GM10847 (cell line): ENCODE measurements around the gene CHAF1A.

Experiments used
- POLR2A ChIP-seq: IDR thresholded peaks from 2 replicates; pipeline ENCODE4 v1.6.1; 2011; ENCODE audit not compliant: insufficient read length; ENCODE audit errors: extremely low read depth

CHAF1A gene

DNA sequence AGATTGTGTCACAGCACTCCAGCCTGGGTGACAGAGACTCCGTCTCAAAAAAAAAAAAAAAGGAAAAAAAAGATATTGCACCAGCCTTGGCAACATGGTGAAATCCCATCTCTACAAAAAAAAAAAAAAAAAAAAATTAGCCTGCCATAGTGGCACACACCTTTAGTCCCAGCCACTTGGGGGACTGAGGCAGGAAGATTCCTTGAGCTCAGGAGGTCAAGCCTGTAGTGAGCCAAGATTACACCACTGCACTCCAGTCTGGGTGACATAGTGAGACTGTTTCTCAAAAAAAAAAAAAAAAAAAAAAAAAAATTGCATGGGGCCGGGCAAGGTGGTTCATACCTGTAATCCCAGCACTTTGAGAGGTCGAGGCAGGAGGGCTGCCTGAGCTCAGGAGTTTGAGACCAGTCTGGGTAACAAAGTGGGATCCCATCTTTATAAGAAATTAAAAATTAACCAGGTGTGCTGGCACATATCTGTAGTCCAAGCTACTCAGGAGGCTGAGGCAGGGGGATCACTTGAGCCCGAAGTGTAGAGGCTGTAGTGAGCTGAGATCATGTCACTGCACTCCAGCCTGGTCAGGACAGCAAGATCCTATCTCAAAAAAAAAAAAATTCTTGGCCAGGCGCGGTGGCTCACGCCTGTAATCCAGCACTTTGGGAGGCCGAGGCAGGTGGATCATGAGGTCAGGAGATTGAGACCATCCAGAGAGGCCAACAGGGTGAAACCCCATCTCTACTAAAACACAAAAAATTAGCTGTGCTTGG lies 62.6 kb downstream of the CHAF1A start:
- no peak for TF ChIP-seq POLR2A

DNA sequence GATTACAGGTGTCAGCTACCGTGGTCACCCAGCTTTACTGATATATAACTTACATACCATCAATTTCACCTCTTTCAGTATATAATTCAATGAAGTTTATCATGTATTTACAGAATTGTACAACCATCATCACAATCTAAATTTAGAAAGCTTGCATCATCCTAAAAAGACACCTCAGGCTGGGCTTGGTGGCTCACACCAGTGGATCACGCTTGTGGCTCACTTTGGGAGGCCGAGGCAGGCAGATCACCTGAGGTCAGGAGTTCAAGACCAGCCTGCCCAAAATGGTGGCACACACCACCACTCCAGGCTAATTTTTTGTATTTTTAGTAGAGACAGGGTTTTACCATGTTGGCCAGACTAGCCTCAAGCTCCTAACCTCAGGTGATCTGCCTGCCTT lies 65.4 kb downstream of the CHAF1A start:
- TF ChIP-seq POLR2A, result no peak

DNA sequence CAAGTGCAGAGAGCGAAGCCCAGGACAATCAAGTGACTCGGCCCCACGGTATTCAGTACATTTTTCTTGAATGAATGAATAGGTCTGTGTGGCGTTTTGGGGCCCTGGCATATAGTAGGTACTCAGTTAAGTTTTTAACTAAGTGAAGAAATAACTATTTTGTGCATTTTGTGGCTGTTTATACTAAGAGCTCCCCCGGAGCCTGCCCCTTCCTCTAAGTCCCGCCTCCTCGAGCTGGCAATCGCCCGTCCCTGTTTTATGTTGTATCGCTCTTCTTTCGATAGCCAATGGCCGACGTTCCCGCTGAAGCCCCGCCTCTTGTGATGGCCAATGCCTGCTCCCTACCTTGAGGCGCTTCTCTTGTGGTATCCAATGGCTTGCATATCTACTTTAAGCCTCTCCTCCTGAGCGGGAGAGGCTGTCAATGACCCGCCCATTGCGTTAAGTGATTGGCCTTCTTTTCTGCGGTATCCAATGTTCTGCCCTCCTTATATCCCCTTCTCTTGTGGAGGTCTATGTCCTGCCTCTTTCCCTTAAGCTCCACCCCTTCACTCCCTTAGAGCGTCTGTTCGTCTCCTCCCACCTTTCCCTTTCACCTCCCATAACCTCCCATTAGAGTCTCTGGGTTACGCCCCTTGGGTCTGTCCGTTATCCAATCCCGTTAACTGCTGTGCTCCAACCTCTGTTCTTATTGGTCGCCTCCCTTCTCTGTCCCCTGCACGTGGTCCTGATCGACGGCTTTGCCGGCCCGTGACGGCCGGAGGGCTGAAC lies 69.1 kb downstream of the CHAF1A start:
- TF ChIP-seq POLR2A, result no peak

DNA sequence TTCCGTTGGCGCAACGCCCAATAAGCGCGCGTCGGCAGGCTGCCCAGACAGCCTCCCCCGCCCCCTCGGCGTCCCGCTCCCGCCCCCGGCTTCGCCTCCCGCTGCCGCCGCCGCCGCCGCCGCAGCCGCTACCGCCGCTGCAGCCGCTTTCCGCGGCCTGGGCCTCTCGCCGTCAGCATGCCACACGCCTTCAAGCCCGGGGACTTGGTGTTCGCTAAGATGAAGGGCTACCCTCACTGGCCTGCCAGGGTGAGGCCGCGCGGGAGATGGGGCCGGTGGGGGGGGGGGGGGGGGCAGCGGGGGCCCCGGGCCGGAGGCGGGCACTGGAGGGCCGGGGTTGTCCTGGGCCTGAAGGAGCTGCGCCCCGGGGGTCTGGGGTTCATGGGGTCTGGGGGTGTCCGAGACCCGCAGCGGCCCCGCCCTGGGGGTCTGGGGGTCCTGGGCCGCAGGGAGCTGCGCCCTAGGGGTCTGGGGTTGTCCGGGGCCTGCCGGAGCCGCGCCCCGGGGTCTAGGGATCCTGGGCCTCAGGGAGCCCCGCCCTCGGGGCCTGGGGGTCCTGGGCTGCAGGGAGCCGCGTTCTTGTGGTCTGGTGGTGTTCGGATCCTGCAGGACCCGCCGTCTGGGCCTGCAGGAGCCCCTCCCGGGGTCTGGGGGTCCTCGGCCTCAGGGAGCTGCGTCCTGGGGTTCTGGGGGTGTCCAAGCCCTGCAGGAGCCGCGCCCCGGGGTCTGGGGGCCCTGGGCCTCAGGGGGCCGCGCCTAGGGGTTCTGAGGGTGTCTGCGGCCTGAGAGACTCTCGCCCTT lies 69.9 kb downstream of the CHAF1A start, which contains the start of gene HDGFL2:
Gene HDGFL2, plus strand, starts transcription at position 124 of the 801 bp plus-strand sequence. Its CDS starts 54 bp downstream, at position 178.
- peak; percentile 37 for TF ChIP-seq POLR2A

DNA sequence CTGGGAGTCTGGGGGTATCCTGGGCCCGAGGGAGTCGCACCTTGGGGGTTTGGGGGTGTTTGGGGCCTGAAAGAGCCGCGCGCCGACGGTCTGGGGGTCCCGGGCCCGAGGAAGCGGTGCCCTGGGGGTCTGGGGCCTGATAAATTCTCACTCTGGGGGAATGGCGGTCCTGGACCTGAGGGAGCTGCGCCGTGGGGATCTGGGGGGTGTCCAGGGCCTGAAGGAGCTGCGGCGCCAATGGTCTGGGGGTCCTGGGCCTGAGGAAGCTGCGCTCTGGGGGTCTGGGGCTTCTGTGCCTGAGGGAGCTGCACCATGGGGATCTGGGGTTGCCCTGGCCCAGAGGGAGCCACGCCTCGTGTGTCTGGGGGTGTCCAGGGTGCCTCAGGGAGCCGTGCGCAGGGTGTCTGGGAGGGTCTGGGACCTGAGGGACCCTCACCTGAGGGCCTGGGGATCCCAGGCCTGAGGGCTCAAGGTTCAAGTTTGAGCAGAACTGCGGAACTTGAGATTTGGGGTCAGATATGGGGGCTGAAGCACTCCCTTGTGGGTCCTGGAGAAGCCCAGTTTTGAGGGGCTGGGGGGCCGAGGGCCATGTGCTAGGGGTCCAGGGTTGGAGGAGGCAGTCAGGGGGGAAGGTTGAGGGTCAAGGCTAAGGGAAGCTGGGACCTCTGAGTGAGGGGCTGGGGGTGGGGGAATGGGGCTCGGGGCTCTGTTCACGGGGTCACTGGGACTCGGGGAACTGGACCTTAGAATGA lies 70.7 kb downstream of the CHAF1A start:
- no peak for TF ChIP-seq POLR2A

DNA sequence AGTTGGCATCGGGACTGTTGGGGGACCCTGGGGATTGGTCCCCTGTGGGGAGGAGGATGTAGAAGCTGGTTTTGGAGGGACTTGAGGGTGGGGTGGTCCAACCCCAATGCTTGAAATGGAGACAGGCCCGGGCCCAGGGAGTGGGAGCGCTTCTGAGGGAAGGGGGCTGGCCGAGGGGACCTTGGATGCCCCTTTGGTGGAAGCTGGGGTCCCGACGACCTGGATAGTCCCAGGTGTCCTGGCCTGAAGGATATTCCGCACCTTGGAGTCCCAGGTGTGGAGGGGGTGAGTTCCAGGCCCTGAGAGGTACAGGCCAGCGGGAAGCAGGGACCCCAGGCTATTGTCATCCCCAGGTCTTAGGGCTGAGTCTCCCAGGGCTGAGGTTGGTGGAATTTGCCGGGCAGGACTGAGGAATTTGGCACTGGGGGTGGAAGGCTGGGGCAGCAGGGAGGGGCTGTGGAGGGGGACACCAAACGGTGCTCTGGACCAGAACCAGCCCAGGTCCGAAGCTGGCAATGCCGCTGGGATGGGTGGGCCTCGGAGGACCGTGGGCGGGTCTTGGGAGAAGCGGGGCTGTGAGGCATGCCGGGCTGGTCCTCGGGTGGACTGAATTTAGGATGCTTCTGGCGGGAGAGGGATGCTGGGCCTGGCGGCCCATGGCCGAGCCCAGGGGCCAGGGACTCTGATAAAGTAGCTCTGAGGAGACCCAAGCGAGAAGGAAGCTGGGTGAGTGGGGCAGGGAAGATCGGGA lies 71.5 kb downstream of the CHAF1A start:
- TF ChIP-seq POLR2A, result no peak

DNA sequence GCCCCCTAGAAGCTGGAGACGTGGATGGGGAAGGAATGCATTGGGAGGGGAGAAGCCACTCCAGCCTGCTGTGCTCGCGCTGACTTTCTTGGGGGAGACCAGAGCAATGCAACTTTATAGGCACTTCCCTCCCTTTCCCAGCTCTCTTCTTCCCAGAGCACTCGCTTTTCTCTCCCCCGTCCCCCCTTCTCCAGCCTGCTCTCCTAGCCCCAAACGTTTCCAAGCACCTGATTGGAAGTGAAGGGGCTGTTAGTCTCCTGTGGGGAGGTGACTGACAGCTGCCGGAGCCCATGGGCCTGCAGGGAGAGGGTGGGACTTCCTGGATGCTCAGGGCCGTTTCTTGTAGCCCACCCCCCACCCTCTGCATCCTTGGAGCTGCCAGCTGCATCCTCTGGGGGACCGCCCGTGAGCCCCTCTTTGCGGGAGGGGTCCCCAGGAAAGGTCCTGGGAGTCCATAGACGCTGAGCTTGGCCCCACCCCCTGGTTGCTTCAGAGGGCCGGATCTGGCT lies 72.1 kb downstream of the CHAF1A start:
- TF ChIP-seq POLR2A, result no peak

DNA sequence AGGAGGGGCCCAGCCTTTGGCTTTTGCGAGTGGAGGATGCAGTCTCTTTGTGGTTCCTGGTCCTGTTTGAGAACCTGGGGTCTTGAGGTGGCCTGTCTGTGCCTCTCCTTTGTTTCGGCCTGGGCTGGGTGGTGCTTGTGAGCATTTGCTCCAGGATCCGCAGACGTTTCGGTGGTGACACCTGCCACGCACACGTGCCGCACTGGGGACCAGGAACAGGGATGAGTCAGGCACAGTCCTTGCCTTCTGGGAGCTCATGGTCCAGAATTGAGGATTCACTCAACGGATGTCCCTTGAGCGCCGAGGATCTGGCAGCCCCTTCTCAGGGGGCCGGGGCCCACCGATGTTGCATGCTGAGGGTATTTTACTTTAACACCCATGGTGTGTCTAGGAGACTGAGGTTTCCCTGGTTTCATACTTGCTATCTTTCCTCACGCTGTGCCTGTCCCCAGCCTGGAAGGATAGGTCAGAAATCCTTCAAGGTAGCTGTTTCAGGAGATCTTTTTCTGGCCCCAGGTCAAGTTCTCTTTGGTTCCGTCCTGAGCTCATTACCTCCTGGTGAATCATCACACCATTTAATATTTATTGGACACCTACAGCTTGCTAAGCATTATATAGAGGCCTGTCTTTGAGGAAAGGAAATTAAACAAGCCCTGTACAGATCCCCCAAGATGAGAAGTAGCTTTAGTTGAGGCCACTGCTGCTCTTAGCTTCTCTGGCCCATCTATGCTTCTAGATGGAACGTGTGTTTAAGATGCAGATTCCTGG lies 74.8 kb downstream of the CHAF1A start:
- no peak for TF ChIP-seq POLR2A

DNA sequence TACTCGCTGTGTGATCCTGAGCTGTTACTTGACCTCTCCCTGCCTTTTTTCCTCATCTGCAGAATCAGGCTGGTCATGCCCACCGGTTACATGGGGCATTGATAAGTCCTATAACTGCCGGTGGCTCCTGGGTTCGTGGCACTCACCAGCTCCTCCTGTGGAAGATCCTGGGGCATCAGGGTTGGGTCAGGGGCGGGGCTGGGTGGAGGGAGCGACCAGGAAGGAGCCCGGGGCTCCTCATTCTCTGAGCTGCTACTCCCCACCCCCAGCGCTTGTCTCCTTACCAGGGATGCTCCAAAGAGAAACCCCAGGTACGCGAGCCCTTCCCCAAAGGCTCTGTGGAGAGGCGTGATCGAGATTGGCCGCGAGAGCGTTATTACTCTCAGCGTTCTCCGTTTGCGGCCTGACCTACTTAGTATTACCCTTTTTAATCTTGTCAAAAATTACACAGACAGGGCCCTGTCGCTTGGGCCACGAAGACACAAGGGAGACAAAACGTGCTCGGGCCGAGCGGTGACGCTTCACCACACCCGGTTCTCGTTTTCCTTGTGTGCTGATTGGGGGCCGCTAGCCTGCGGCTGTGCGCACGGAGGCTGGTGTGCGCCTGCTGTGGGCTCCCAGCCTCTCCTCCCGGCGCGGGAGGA lies 80.4 kb downstream of the CHAF1A start:
- TF ChIP-seq POLR2A, result no peak

DNA sequence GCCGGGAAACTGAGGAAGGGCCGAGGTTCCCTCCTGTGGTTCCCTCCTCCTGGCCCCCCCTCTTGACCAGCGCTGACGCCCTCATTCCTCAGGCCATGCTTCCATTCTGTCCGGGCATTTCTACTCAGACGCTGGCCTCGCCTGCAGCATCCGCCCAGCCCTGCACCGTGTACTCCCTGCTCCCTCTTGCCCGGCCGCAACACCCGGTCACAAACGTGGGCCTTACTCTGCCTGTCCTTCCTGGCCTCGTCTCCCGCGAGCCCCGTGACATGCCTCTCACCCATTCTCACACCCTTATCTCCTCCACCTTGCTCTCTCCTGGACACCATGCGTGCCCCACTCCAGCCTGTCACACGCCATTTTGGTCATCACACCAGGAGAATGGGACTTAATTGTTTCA lies 80.9 kb downstream of the CHAF1A start:
- TF ChIP-seq POLR2A, result no peak

DNA sequence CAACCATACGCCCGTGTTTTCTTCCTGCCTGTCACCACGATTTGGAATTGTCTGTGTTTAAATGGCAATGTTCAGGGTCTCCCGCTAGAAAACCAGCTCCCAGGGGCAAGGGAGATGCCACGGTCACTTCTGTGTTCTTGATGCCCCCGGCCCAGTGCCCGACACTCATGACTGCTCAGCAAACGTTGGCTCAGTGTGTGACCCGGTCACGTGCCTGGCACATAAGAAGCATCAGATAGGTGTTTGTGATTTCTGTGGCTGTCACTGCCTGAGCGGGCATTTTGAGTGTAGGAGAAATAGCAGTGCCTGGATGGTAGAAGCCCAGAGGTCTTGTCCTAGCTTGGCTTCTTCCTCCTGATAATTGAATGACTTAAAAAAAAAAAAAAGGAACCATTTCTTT lies 85.1 kb downstream of the CHAF1A start:
- TF ChIP-seq POLR2A, result no peak

DNA sequence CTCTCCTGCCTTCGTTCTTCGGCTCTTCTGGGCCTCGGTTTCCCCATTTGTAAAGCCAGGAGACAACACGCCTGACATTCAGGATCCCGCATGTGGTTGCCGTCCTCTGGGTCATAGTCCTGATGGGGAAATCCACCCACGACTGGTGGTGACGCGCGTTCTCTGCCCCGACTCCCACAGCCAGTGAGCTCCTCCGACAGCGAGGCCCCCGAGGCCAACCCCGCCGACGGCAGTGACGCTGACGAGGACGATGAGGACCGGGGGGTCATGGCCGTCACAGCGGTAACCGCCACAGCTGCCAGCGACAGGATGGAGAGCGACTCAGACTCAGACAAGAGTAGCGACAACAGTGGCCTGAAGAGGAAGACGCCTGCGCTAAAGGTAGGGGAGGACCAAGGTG lies 86.1 kb downstream of the CHAF1A start:
- no peak for TF ChIP-seq POLR2A

DNA sequence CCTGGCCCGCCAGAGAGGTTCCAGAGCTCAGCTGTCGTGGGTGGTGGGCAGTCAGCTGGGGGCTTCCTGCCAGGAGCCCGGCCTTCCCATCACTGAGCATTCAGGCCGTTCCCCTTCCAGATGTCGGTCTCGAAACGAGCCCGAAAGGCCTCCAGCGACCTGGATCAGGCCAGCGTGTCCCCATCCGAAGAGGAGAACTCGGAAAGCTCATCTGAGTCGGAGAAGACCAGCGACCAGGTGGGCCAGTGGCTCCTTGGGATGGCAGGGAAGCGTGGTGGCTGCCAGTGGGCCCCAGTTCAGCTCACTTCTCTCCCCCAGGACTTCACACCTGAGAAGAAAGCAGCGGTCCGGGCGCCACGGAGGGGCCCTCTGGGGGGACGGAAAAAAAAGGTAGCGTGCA lies 89.0 kb downstream of the CHAF1A start:
- no peak for TF ChIP-seq POLR2A
